Astrocyte (in vitro differentiated cells and primary cell): ENCODE data around the gene RFTN2. TPM values are rescaled to one million over a fixed set of nuclear protein-coding genes. Genes with fewer than 3 reads are reported as not detected.

Source experiments
- DNase-seq: peaks from one replicate; pipeline ENCODE4 v3.0.0-alpha.2; 2010; ENCODE audit warnings: low read depth
- FAIRE-seq: peaks from 2 replicates; lab custom pipeline; 2011; peaks lifted over from hg19 to GRCh38; lab: Jason Lieb, UNC
- H2AFZ ChIP-seq: 2 replicates; pipeline ENCODE4 v1.6.0; 2012; ENCODE audit warnings: low read depth, low read length, inconsistent platforms
- H3K27ac ChIP-seq: 2 replicates; pipeline ENCODE4 v1.5.1; 2011; ENCODE audit warnings: low read depth, low read length, inconsistent platforms
- H3K27me3 ChIP-seq: 2 replicates; pipeline ENCODE4 v1.6.0; 2011; ENCODE audit warnings: low read length, inconsistent platforms; ENCODE audit not compliant: insufficient read depth
- H3K36me3 ChIP-seq: 2 replicates; pipeline ENCODE4 v1.5.1; 2011; ENCODE audit warnings: low read length, inconsistent platforms; ENCODE audit not compliant: insufficient read depth
- H3K4me1 ChIP-seq: 2 replicates; pipeline ENCODE4 v1.5.1; 2011; ENCODE audit warnings: low read length, inconsistent platforms; ENCODE audit not compliant: insufficient read depth
- H3K4me2 ChIP-seq: 2 replicates; pipeline ENCODE4 v1.6.0; 2012; ENCODE audit warnings: low read length, inconsistent platforms
- H3K4me3 ChIP-seq: 2 replicates; pipeline ENCODE4 v1.5.1; 2011; ENCODE audit warnings: low read depth, mild to moderate bottlenecking, low read length, inconsistent platforms; ENCODE audit not compliant: insufficient read depth
- H3K79me2 ChIP-seq: 2 replicates; pipeline ENCODE4 v1.6.0; 2012; ENCODE audit warnings: mild to moderate bottlenecking, low read length, inconsistent platforms; ENCODE audit not compliant: insufficient read depth
- H3K9ac ChIP-seq: 2 replicates; pipeline ENCODE4 v1.6.0; 2012; ENCODE audit warnings: mild to moderate bottlenecking, low read length, inconsistent platforms
- H3K9me3 ChIP-seq: 2 replicates; pipeline ENCODE4 v1.5.1; 2012; ENCODE audit warnings: low read depth, mild to moderate bottlenecking, low read length, inconsistent platforms; ENCODE audit not compliant: insufficient read depth
- H4K20me1 ChIP-seq: 2 replicates; pipeline ENCODE4 v1.6.0; 2012; ENCODE audit warnings: low read length, inconsistent platforms; ENCODE audit not compliant: insufficient read depth
- H3K27ac Mint-ChIP-seq: one replicate; pipeline ENCODE4 v1.8.0; 2021; ENCODE audit warnings: mild to moderate bottlenecking, mixed read lengths; ENCODE audit not compliant: unreplicated experiment
- H3K27me3 Mint-ChIP-seq: one replicate; pipeline ENCODE4 v1.8.0; 2021; ENCODE audit warnings: low read depth, mixed read lengths; ENCODE audit not compliant: unreplicated experiment
- H3K36me3 Mint-ChIP-seq: one replicate; pipeline ENCODE4 v1.8.0; 2021; ENCODE audit warnings: low read depth, mixed read lengths; ENCODE audit not compliant: unreplicated experiment
- H3K4me1 Mint-ChIP-seq: one replicate; pipeline ENCODE4 v1.8.0; 2021; ENCODE audit warnings: low read depth, mixed read lengths; ENCODE audit not compliant: unreplicated experiment
- H3K4me3 Mint-ChIP-seq: one replicate; pipeline ENCODE4 v1.8.0; 2021; ENCODE audit warnings: mild to moderate bottlenecking, moderate library complexity, mixed read lengths; ENCODE audit not compliant: unreplicated experiment
- H3K9me3 Mint-ChIP-seq: one replicate; pipeline ENCODE4 v1.8.0; 2021; ENCODE audit warnings: mild to moderate bottlenecking, mixed read lengths; ENCODE audit not compliant: unreplicated experiment
- EZH2 ChIP-seq: IDR thresholded peaks from 2 replicates; pipeline ENCODE4 v1.6.1; 2012; ENCODE audit warnings: mild to moderate bottlenecking, low read length, inconsistent platforms; ENCODE audit not compliant: insufficient read depth
- total RNA-seq: library from RNA; stranded (reverse); gene quantifications from 2 replicates; pipeline ENCODE4 v1.2.1, GENCODE V29; 2021
- TF ChIP-seq, protein P1 (sequence below): IDR thresholded peaks from 2 replicates; pipeline ENCODE4 v1.5.1; 2011; ENCODE audit warnings: low read depth, mild to moderate bottlenecking, inconsistent platforms, low read length, moderate library complexity; ENCODE audit not compliant: insufficient read depth

Gene RFTN2
- total RNA-seq, 1 donor from 2014 or later, result 7.1 TPM

DNA sequence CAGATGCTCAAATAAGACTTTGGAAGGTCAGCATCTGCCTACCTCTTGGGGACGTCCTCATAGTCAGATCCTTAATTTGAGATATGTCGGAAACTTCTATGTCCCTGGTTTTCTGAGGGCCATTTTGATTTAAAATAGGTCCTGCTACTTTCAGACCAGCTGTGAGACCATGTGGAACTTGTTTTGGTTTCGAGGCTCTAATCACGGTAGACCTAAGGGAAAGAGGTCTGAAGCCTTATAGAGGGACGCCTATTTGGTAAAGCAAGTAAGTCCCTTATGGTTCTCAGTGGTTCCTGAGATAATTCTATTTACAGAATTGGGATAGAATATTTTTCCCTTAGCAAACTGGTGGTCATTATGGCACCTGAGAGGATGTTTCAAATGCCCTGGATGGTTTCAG, 75.1 kb downstream of the RFTN2 start:
- no peaks in the 10 kb centered on the region for H3K4me1 Mint-ChIP-seq
- peaks cover 3% of the 10 kb centered on the region for H3K9me3 Mint-ChIP-seq
- no peak overlapping the region for H3K4me3 Mint-ChIP-seq
- H3K27me3 ChIP-seq, result no peaks in the 10 kb centered on the region
- H3K79me2 ChIP-seq, result no peaks in the 10 kb centered on the region
- no peaks in the 10 kb centered on the region for H3K9me3 ChIP-seq
- no peak overlapping the region for H3K27ac Mint-ChIP-seq
- H2AFZ ChIP-seq, result no peak overlapping the region
- H3K27me3 Mint-ChIP-seq, result no peaks in the 10 kb centered on the region
- no peak for TF ChIP-seq EZH2
- TF ChIP-seq, protein P1, sequence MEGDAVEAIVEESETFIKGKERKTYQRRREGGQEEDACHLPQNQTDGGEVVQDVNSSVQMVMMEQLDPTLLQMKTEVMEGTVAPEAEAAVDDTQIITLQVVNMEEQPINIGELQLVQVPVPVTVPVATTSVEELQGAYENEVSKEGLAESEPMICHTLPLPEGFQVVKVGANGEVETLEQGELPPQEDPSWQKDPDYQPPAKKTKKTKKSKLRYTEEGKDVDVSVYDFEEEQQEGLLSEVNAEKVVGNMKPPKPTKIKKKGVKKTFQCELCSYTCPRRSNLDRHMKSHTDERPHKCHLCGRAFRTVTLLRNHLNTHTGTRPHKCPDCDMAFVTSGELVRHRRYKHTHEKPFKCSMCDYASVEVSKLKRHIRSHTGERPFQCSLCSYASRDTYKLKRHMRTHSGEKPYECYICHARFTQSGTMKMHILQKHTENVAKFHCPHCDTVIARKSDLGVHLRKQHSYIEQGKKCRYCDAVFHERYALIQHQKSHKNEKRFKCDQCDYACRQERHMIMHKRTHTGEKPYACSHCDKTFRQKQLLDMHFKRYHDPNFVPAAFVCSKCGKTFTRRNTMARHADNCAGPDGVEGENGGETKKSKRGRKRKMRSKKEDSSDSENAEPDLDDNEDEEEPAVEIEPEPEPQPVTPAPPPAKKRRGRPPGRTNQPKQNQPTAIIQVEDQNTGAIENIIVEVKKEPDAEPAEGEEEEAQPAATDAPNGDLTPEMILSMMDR, result no peak
- DNase-seq (no peak), FAIRE-seq (no peak)
- H3K4me1 ChIP-seq, result no peaks in the 10 kb centered on the region
- H3K9ac ChIP-seq, result no peak overlapping the region
- H3K27ac ChIP-seq, result no peak overlapping the region
- H4K20me1 ChIP-seq, result no peaks in the 10 kb centered on the region
- H3K4me3 ChIP-seq, result no peak overlapping the region
- peaks cover 10% of the 10 kb centered on the region for H3K36me3 Mint-ChIP-seq
- no peak overlapping the region for H3K4me2 ChIP-seq
- no peaks in the 10 kb centered on the region for H3K36me3 ChIP-seq

DNA sequence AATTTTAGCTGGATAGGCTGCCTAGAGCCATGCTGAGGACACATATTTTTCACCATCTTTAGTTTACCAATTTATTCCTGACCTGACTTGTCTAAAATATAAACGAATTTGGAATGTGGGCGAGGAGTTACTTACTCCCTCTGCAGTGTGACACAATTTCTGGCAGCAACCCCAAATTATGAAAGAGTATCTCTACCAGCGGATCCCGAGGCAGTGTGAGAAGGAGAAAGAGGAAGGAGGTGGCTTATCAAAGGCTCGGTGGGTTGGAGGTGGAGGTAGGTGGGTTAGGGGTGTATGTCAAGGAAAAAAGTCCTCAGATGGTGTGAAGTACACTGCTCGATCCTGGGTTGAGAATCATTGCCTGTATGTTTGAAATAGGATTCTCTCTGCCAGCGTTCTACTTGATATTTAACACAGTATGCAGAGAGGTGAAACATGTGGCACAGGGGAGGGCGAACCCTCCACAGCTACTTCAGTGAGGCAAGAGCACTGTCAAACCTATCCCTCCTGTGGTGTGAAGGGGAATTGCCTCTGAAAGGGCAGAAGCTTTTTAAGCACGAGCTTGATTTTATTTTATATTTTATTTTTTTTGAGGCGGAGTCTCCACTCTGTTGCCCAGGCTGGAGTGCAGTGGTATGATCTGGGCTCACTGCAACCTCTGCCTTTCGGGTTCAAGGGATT, 76.0 kb downstream of the RFTN2 start:
- H3K4me1 ChIP-seq, result no peaks in the 10 kb centered on the region
- Mint-ChIP-seq H3K4me3 (no peak overlapping the region), H3K27me3 (no peaks in the 10 kb centered on the region), H3K9me3 (peaks cover 3% of the 10 kb centered on the region), H3K4me1 (no peaks in the 10 kb centered on the region), H3K27ac (no peak overlapping the region), H3K36me3 (peaks cover 10% of the 10 kb centered on the region)
- H3K4me2 ChIP-seq, result no peak overlapping the region
- no peak overlapping the region for H3K27ac ChIP-seq
- H3K27me3 ChIP-seq, result no peaks in the 10 kb centered on the region
- H4K20me1 ChIP-seq, result no peaks in the 10 kb centered on the region
- DNase-seq (no peak), FAIRE-seq (no peak)
- H3K9ac ChIP-seq, result no peak overlapping the region
- H3K79me2 ChIP-seq, result no peaks in the 10 kb centered on the region
- no peak for TF ChIP-seq EZH2
- TF ChIP-seq, protein P1, result peak; percentile 5
- no peaks in the 10 kb centered on the region for H3K9me3 ChIP-seq
- no peaks in the 10 kb centered on the region for H3K36me3 ChIP-seq
- no peak overlapping the region for H3K4me3 ChIP-seq
- H2AFZ ChIP-seq, result no peak overlapping the region

DNA sequence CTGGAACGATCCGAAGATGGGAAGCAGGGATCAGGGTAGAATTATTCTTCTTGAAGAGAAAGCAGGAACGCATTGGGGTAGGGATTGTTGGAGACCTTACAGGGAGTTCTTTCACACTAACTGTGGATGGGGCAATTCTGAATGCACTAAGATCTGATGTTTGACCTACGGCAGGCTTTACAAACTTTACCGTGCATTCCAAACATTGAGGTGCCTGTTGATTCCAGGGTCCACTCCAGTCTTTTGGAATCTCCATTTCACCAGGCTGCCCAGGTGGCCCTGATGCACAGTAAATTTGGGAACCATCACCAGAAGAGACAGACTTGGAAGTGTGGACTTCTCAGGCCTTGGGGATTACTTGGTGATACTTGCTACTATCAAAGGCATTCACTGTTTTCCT, 76.9 kb downstream of the RFTN2 start:
- no peaks in the 10 kb centered on the region for H3K36me3 ChIP-seq
- H3K4me1 ChIP-seq, result no peaks in the 10 kb centered on the region
- no peaks in the 10 kb centered on the region for H3K27me3 Mint-ChIP-seq
- H3K27me3 ChIP-seq, result no peaks in the 10 kb centered on the region
- H3K79me2 ChIP-seq, result no peaks in the 10 kb centered on the region
- no peaks in the 10 kb centered on the region for H3K4me1 Mint-ChIP-seq
- no peak overlapping the region for H3K4me3 Mint-ChIP-seq
- H3K27ac Mint-ChIP-seq, result no peak overlapping the region
- FAIRE-seq, result no peak
- H3K36me3 Mint-ChIP-seq, result peaks cover 10% of the 10 kb centered on the region
- no peak overlapping the region for H3K27ac ChIP-seq
- TF ChIP-seq, protein P1, result no peak
- no peak for TF ChIP-seq EZH2
- H3K4me2 ChIP-seq, result no peak overlapping the region
- no peak overlapping the region for H2AFZ ChIP-seq
- no peak overlapping the region for H3K9ac ChIP-seq
- no peak for DNase-seq
- H4K20me1 ChIP-seq, result no peaks in the 10 kb centered on the region
- H3K9me3 Mint-ChIP-seq, result peaks cover 3% of the 10 kb centered on the region
- no peaks in the 10 kb centered on the region for H3K9me3 ChIP-seq
- H3K4me3 ChIP-seq, result no peak overlapping the region
